Suprapubic skin (tissue), 4 donors: ENCODE data around the gene TMTC2.

Experiments
- EP300 ChIP-seq: sonication (generic); formaldehyde crosslinking; IDR thresholded peaks from one replicate; pipeline ENCODE4 v1.6.1; 2017; ENCODE audit warnings: antibody characterized with exemption
- POLR2A ChIP-seq, 2 donors: fragments of 450-650 bp; IDR thresholded peaks; one replicate each; pipeline ENCODE4 v1.6.1; 2017; ENCODE audit warnings: antibody characterized with exemption in 2 of 2, mild to moderate bottlenecking in 2 of 2, moderate library complexity in 2 of 2
- POLR2AphosphoS5 ChIP-seq, 3 donors: sonication (generic); formaldehyde crosslinking; IDR thresholded peaks; one replicate each; pipeline ENCODE4 v1.6.1; 2017; ENCODE audit warnings: antibody characterized with exemption in 3 of 3
- TF ChIP-seq, protein P1 (sequence below), 2 donors: fragments of 200-600 bp in 1 of 2; fragments of 450-650 bp in 1 of 2; sonication (generic) in 1 of 2; IDR thresholded peaks; one replicate each; pipeline ENCODE4 v1.5.1; 2016 to 2019; ENCODE audit warnings: antibody characterized with exemption in 2 of 2, mild to moderate bottlenecking in 1 of 2, moderate library complexity in 1 of 2

DNA sequence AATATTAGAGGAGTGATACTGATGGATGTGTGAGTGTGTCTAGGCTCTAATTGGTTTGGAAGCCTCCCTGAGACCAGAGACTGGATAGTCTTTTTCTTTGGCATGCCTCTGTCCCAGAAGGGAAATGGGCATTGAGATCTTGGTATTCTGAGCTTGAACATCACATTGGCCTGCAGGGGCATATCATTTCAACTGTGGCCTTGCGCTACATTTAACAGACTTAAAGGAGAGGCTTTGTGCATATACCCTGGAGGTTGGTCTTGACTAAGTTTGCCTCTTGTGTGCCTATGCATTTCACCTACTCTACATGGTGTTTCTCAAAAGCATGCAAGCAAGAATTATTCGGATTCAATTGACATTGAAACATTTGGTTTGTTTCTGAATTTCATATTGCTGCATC is 185.4 kb downstream of the TMTC2 start:
- TF ChIP-seq POLR2AphosphoS5 (IDR thresholded peaks at IDR 0.05): no peak
- TF ChIP-seq, protein P1, sequence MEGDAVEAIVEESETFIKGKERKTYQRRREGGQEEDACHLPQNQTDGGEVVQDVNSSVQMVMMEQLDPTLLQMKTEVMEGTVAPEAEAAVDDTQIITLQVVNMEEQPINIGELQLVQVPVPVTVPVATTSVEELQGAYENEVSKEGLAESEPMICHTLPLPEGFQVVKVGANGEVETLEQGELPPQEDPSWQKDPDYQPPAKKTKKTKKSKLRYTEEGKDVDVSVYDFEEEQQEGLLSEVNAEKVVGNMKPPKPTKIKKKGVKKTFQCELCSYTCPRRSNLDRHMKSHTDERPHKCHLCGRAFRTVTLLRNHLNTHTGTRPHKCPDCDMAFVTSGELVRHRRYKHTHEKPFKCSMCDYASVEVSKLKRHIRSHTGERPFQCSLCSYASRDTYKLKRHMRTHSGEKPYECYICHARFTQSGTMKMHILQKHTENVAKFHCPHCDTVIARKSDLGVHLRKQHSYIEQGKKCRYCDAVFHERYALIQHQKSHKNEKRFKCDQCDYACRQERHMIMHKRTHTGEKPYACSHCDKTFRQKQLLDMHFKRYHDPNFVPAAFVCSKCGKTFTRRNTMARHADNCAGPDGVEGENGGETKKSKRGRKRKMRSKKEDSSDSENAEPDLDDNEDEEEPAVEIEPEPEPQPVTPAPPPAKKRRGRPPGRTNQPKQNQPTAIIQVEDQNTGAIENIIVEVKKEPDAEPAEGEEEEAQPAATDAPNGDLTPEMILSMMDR (IDR thresholded peaks at IDR 0.05): no peak
- TF ChIP-seq POLR2A (IDR thresholded peaks at IDR 0.05): no peak
- TF ChIP-seq EP300: no peak
